PFSK-1 (cell line): Measurements from ENCODE around the gene FAM118A.

Source experiments
- FOXP2 ChIP-seq: optimal IDR thresholded peaks from 2 replicates; pipeline ENCODE3; 2011; ENCODE audit warnings: borderline replicate concordance, control low read depth, inconsistent platforms; ENCODE audit not compliant: insufficient read depth; ENCODE audit errors: extremely low read length, extremely low read depth
- POLR2AphosphoS5 ChIP-seq: IDR thresholded peaks from 2 replicates; pipeline ENCODE4 v1.6.1; 2012; ENCODE audit warnings: low read depth, mild to moderate bottlenecking, control low read depth, low read length, moderate library complexity
- REST ChIP-seq, 2 experiments: IDR thresholded peaks; 2 replicates each; pipeline versions ENCODE4 v1.6.1 to v1.8.0; 2011 to 2012; ENCODE audit warnings: low read depth in 2 of 2, low read length in 2 of 2, control low read depth in 1 of 2, inconsistent platforms in 1 of 2, mild to moderate bottlenecking in 1 of 2, moderate library complexity in 1 of 2; ENCODE audit not compliant: insufficient read depth in 1 of 2
- SIN3A ChIP-seq: IDR thresholded peaks from 2 replicates; pipeline ENCODE4 v1.6.1; 2012; ENCODE audit warnings: mild to moderate bottlenecking, low read length, moderate library complexity, borderline replicate concordance; ENCODE audit not compliant: insufficient read depth
- TAF1 ChIP-seq: IDR thresholded peaks from 2 replicates; pipeline ENCODE4 v1.6.1; 2012; ENCODE audit warnings: low read length, control low read depth, borderline replicate concordance; ENCODE audit not compliant: insufficient read depth

GRCh38 chr22:45270095-45271020 lies 39.4 kb upstream of the FAM118A start:
- no peak for TF ChIP-seq REST (IDR thresholded peaks at IDR 0.05; ENCODE audit: insufficient read depth in 1 of 2, low read depth in 2 of 2, low read length in 2 of 2)
- no peak for TF ChIP-seq SIN3A
- no peak for TF ChIP-seq POLR2AphosphoS5
- TF ChIP-seq TAF1: no peak
- TF ChIP-seq FOXP2: no peak
